H1 (cell line): ENCODE data around the gene VAPB. TPM values are rescaled to one million over a fixed set of nuclear protein-coding genes. Genes with fewer than 3 reads are reported as not detected.

Source experiments
- ASH2L ChIP-seq: fragments of 200-600, 300-600 bp; sonication (generic); IDR thresholded peaks from one replicate; pipeline ENCODE4 v1.7.1; 2017; ENCODE audit warnings: low read length
- CBX8 ChIP-seq: fragments of 300-800, 300-1000 bp; sonication (generic); IDR thresholded peaks from 2 replicates; pipeline ENCODE4 v1.7.1; 2016; ENCODE audit warnings: low read depth, low read length, borderline replicate concordance
- CHD1 ChIP-seq: IDR thresholded peaks from 2 replicates; pipeline ENCODE4 v1.6.1; 2012; ENCODE audit warnings: low read depth, low read length, improper control_type of control experiment
- CHD2 ChIP-seq: IDR thresholded peaks from 2 replicates; pipeline ENCODE4 v1.6.1; 2012; ENCODE audit warnings: low read length, improper control_type of control experiment
- EZH2 ChIP-seq: fragments of 200-600 bp; sonication (generic); IDR thresholded peaks from 2 replicates; pipeline ENCODE4 v1.7.1; 2012; ENCODE audit warnings: low read depth, mild to moderate bottlenecking, moderate library complexity, low read length, inconsistent platforms; ENCODE audit not compliant: severe bottlenecking
- HDAC6 ChIP-seq: IDR thresholded peaks from one replicate; pipeline ENCODE4 v1.7.1; 2012; ENCODE audit warnings: low read depth, mild to moderate bottlenecking, inconsistent platforms, low read length, moderate library complexity
- KDM4A ChIP-seq: IDR thresholded peaks from one replicate; pipeline ENCODE4 v1.7.1; 2012; ENCODE audit warnings: low read depth, mild to moderate bottlenecking, moderate library complexity, low read length, inconsistent platforms; ENCODE audit not compliant: severe bottlenecking
- NANOG ChIP-seq: IDR thresholded peaks from 2 replicates; pipeline ENCODE4 v1.6.1; 2011; ENCODE audit warnings: low read length, low read depth, mild to moderate bottlenecking, inconsistent platforms; ENCODE audit not compliant: insufficient read depth, poor library complexity, severe bottlenecking
- POLR2A ChIP-seq, 2 experiments: IDR thresholded peaks; 1 replicate in 1 of 2; 2 replicates in 1 of 2; pipeline ENCODE4 v1.6.1; 2011; ENCODE audit warnings: low read depth in 2 of 2, low read length in 2 of 2, mild to moderate bottlenecking in 2 of 2; ENCODE audit errors: control extremely low read depth in 1 of 2
- SP1 ChIP-seq: IDR thresholded peaks from 2 replicates; pipeline ENCODE4 v1.6.1; 2011; ENCODE audit warnings: low read depth, low read length
- SP2 ChIP-seq: IDR thresholded peaks from 2 replicates; pipeline ENCODE4 v1.6.1; 2012; ENCODE audit warnings: mild to moderate bottlenecking, low read length, inconsistent platforms
- SUZ12 ChIP-seq: fragments of 200-600 bp; sonication (generic); IDR thresholded peaks from 2 replicates; pipeline ENCODE4 v1.6.1; 2012; ENCODE audit warnings: mild to moderate bottlenecking, inconsistent platforms, low read length, moderate library complexity, mixed read lengths
- YY1 ChIP-seq: IDR thresholded peaks from 2 replicates; pipeline ENCODE4 v1.6.1; 2011; ENCODE audit warnings: low read depth, mild to moderate bottlenecking, low read length
- polyA plus RNA-seq, 7 experiments: library from polyadenylated mRNA; depleted of rRNA in 3 of 7; stranded (reverse) in 5 of 7; unstranded in 2 of 7; fragments of >200 nt in 5 of 7; fragments of 200-250 nt in 2 of 7; gene quantifications; 1 replicate in 5 of 7; 2 replicates in 1 of 7; 4 replicates in 1 of 7; pipeline versions ENCODE4 v1.2.1 to v1.2.3, GENCODE V29; 2011 to 2013; ENCODE audit warnings: missing spikeins in 2 of 7, mixed read lengths in 2 of 7
- total RNA-seq: library from RNA; stranded (reverse); fragmentation: NEBNext Ultra II Directional; extraction: Animal tissue kit (Norgen Biotek cat#: 25700); gene quantifications from 2 replicates; pipeline ENCODE4 v1.2.1, GENCODE V29; 2021
- TF ChIP-seq, protein P1 (sequence below), 3 experiments: IDR thresholded peaks; 1 replicate in 2 of 3; 2 replicates in 1 of 3; pipeline versions ENCODE4 v1.5.1 to v1.6.1; 2011; ENCODE audit warnings: low read length in 3 of 3, mild to moderate bottlenecking in 3 of 3, inconsistent platforms in 2 of 3, low read depth in 1 of 3, moderate library complexity in 1 of 3; ENCODE audit not compliant: insufficient read depth in 1 of 3; ENCODE audit errors: control extremely low read depth in 1 of 3

VAPB gene
- total and polyA plus RNA-seq, 2 of the 8 experiments (the other 6 are each of a cell fraction or from before 2014, with no cell fraction given) = 24.4 to 62.8 TPM

DNA sequence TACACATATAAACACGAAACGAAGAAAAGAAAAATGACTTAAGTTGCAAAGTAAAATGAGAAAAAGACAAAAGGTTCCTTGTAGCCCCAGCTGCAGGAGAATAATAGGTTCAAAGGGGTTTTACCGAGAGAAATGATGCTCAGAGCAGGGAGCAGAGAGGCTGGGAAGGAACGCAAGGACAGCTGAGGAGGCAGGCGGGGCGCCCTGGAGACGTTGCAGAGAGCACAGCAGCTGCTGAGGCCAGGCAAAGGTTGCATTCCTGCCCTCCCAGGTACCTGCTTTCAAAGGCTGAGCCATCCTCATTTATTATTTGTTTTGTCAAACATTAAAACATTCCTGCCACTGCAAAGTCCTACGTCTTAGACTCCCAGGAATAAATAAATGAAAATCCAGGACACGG is 16.2 kb upstream of the VAPB start (continued):
- TF ChIP-seq CHD1 (no peak), HDAC6 (no peak), CHD2 (no peak), SP1 (0 out of 2 replicates have a peak, but pooled peaks have one; percentile 60), SP2 (no peak), NANOG (no peak), ASH2L (peak; percentile 27), KDM4A (no peak), POLR2A (IDR thresholded peaks at IDR 0.05; ENCODE audit: control extremely low read depth in 1 of 2, low read depth in 2 of 2, low read length in 2 of 2) (no peak), YY1 (no peak), CBX8 (no peak), SUZ12 (no peak), EZH2 (no peak)
- TF ChIP-seq, protein P1, sequence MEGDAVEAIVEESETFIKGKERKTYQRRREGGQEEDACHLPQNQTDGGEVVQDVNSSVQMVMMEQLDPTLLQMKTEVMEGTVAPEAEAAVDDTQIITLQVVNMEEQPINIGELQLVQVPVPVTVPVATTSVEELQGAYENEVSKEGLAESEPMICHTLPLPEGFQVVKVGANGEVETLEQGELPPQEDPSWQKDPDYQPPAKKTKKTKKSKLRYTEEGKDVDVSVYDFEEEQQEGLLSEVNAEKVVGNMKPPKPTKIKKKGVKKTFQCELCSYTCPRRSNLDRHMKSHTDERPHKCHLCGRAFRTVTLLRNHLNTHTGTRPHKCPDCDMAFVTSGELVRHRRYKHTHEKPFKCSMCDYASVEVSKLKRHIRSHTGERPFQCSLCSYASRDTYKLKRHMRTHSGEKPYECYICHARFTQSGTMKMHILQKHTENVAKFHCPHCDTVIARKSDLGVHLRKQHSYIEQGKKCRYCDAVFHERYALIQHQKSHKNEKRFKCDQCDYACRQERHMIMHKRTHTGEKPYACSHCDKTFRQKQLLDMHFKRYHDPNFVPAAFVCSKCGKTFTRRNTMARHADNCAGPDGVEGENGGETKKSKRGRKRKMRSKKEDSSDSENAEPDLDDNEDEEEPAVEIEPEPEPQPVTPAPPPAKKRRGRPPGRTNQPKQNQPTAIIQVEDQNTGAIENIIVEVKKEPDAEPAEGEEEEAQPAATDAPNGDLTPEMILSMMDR (IDR thresholded peaks at IDR 0.05; ENCODE audit: control extremely low read depth in 1 of 3, insufficient read depth in 1 of 3, low read depth in 1 of 3, low read length in 3 of 3) = peak in 1 of 3 experiments; percentile 4; a peak in 1 of 4 replicates
